ENCODE data around the gene MKX.

GRCh38 chr10:27626890-27627289 lies 118.7 kb downstream of the MKX start:
- TF ChIP-seq CTCF (IDR thresholded peaks at IDR 0.05) (no peak), POLR2A (IDR thresholded peaks at IDR 0.05) (no peak), POLR2AphosphoS5 (IDR thresholded peaks at IDR 0.05) (no peak), EP300 (IDR thresholded peaks at IDR 0.05) (no peak)
